Cardiac muscle cell (in vitro differentiated cells and primary cell): ENCODE data around the gene DOCK1. TPM values are rescaled to one million over a fixed set of nuclear protein-coding genes. Genes with fewer than 3 reads are reported as not detected.
A peak's percentile ranks its signal among the peaks of the same experiment; 100 is the strongest.

Source experiments
- DNase-seq, 2 donors: peaks; one replicate each; pipeline versions ENCODE4 v3.0.0 to v3.0.0-alpha.2; 2010 to 2017; ENCODE audit warnings: low read depth in 1 of 2, low spot score in 1 of 2
- H3K27ac ChIP-seq: fragments of 200-600 bp; sonication (generic); 2 replicates; pipeline ENCODE4 v1.5.1; 2016
- H3K27me3 ChIP-seq: fragments of 200-600 bp; sonication (generic); 2 replicates; pipeline ENCODE4 v1.6.0; 2016; ENCODE audit warnings: control low read depth
- H3K36me3 ChIP-seq: fragments of 200-600 bp; sonication (generic); 2 replicates; pipeline ENCODE4 v1.5.1; 2016; ENCODE audit warnings: control low read depth
- H3K4me1 ChIP-seq: fragments of 200-600 bp; sonication (generic); 2 replicates; pipeline ENCODE4 v1.8.1; 2017; ENCODE audit warnings: low read depth, mild to moderate bottlenecking, mixed run types
- H3K4me3 ChIP-seq: fragments of 200-600 bp; sonication (generic); 2 replicates; pipeline ENCODE4 v1.5.1; 2016; ENCODE audit warnings: mild to moderate bottlenecking
- H3K9me3 ChIP-seq: fragments of 200-600 bp; sonication (generic); 2 replicates; pipeline ENCODE4 v1.5.1; 2017; ENCODE audit warnings: low read depth, mild to moderate bottlenecking, control low read depth
- polyA plus RNA-seq: library from polyadenylated mRNA; unstranded; fragments of >200 nt; fragmentation: Nextera tagmentation; extraction: Ambion mirVana; gene quantifications from 2 replicates; pipeline ENCODE4 v1.2.1, GENCODE V29; 2016
- total RNA-seq: library from RNA; depleted of rRNA; stranded (reverse); fragments of >200 nt; gene quantifications from 2 replicates; pipeline ENCODE4 v1.2.3, GENCODE V29; 2016
- TF ChIP-seq, protein P1 (sequence below): IDR thresholded peaks from 2 replicates; pipeline ENCODE4 v1.5.1; 2012; ENCODE audit warnings: low read depth, mild to moderate bottlenecking, low read length

The DOCK1 gene
- total and polyA plus RNA-seq, 2 experiments from 2014 or later: 15.0 to 30.6 TPM

GRCh38 chr10:127195041-127195506 lies 289.8 kb downstream of the DOCK1 start:
- H3K4me3 ChIP-seq: peak overlapping the region; percentile 38
- peak; percentile 7 to 21 for DNase-seq

DNA sequence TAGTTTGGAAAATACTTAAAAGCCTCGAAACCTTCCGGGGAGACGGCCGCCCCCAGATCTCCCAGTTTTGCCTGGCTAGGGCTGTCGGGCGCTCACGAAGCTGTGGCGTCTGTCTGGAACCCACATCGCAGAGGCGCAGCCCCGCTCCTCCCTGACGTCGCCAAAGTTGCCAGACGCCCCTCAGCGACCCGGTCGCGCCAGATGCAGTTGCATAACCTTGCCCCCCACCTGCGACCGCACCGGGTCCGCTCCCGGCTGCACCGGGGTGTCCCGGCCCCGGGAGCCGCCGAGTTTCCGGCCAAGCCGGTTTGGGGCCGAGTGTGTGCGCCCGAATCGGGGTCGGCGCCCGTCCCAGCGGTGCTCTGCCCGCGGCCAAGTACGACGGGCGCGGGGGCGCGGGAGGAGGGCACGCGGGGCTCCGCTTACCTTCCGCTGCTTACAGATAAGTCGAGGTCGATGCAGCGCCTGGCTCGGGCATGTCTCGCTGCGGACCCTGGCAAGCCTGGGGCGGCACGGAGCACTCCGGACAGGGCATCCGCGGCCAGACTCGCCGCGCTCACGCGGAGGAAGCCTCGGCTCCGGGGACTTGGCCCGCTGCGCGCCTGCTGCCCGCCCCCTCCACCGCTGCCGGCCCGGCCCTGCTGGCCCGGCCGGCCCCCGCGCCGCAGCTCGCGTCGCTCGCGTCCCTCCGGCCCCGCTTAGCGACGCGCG lies 290.5 kb downstream of the DOCK1 start:
- Histone ChIP-seq H3K4me1 (peaks cover 11% of the 10 kb centered on the region), H3K36me3 (no peaks in the 10 kb centered on the region), H3K27ac (no peak overlapping the region), H3K9me3 (no peaks in the 10 kb centered on the region), H3K27me3 (peaks cover 68% of the 10 kb centered on the region), H3K4me3 (peak overlapping the region; percentile 38)
- DNase-seq: peak; percentile 17 to 31
- TF ChIP-seq, protein P1, sequence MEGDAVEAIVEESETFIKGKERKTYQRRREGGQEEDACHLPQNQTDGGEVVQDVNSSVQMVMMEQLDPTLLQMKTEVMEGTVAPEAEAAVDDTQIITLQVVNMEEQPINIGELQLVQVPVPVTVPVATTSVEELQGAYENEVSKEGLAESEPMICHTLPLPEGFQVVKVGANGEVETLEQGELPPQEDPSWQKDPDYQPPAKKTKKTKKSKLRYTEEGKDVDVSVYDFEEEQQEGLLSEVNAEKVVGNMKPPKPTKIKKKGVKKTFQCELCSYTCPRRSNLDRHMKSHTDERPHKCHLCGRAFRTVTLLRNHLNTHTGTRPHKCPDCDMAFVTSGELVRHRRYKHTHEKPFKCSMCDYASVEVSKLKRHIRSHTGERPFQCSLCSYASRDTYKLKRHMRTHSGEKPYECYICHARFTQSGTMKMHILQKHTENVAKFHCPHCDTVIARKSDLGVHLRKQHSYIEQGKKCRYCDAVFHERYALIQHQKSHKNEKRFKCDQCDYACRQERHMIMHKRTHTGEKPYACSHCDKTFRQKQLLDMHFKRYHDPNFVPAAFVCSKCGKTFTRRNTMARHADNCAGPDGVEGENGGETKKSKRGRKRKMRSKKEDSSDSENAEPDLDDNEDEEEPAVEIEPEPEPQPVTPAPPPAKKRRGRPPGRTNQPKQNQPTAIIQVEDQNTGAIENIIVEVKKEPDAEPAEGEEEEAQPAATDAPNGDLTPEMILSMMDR: no peak

More at GRCh38 chr10:127195041-127195506, 289.8 kb downstream of the DOCK1 start:
- Histone ChIP-seq H3K36me3 (no peaks in the 10 kb centered on the region), H3K4me1 (peaks cover 11% of the 10 kb centered on the region), H3K9me3 (no peaks in the 10 kb centered on the region), H3K27ac (no peak overlapping the region), H3K27me3 (peaks cover 68% of the 10 kb centered on the region)
- TF ChIP-seq, protein P1: no peak

DNA sequence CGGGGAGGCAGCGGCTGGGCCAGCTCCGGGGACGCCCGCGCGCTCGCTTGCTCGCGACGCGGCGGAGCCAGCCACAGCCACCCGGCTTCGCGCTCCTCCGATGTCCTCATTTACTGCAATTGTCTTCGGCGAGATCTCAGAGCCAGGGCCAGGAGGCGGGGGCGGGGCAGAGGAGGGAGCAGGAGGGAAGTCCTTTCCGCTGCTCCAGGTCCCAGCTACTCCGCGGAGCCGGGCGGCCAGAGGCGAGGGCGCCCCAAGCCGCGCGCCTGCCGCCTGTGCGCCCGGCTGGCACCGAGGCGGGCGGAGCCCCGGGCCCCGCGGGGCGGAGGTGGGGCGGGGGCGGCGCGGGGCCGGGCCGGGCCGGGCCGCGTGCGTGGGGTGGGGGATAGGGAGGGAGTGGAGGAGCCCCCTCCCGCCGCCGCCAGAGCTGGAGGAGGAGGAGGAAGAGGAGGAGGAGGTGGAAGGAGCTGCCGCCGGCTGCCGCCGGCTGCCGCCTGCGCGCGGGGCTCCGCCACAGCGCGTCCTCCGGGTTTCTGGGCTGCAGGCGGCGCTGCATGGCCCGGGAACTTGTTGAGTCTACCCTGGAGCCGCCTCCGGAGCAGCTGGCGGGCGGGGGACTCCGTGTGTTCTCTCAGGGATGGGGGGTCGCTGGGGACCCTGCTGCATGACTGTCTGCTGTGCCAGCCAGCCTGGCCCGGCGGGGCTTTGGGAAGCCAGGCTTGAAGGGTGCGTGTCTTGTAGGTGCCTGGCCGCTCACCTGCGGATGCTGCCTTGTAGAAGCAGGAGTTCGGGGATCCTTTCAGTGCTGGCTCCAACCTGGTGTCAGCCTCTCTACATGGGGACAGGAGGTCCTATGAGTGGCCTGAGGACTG lies 291.3 kb downstream of the DOCK1 start, which contains the start of gene INSYN2A:
INSYN2A (minus strand) TSS at position 310 of the 872 bp plus-strand sequence. CDS start 20,196 bp downstream, outside the sequence.
- no peak within 1 kb of the TSS for H3K27ac ChIP-seq
- H3K36me3 ChIP-seq: no peaks in the 10 kb centered on the region
- H3K4me3 ChIP-seq: peak within 1 kb of the TSS; percentile 38
- TF ChIP-seq, protein P1: peak; percentile 42
- peak; percentile 47 to 65 for DNase-seq
- H3K4me1 ChIP-seq: peaks cover 11% of the 10 kb centered on the region
- H3K9me3 ChIP-seq: no peaks in the 10 kb centered on the region
- H3K27me3 ChIP-seq: peaks cover 68% of the 10 kb centered on the region

DNA sequence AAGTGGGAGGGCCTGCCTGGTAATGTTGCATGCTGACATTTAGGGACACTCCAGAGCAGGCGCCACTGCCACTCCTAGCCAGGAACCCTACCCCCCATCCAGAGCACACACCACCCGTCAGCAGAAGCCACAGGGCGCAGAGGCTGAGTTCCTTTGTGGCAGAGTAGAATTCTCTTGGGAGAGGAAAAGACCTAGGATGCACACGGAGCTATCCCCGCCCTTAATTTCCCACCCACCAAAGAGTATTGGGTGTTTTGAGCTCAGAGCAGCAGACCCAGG lies 291.9 kb downstream of the DOCK1 start:
- no peaks in the 10 kb centered on the region for H3K36me3 ChIP-seq
- H3K4me3 ChIP-seq: no peak overlapping the region
- H3K27ac ChIP-seq: no peak overlapping the region
- no peaks in the 10 kb centered on the region for H3K9me3 ChIP-seq
- peaks cover 11% of the 10 kb centered on the region for H3K4me1 ChIP-seq
- no peak for DNase-seq
- TF ChIP-seq, protein P1: no peak
- H3K27me3 ChIP-seq: peaks cover 63% of the 10 kb centered on the region

- Histone ChIP-seq H3K27ac (no peak overlapping the region), H3K36me3 (no peaks in the 10 kb centered on the region), H3K9me3 (no peaks in the 10 kb centered on the region), H3K27me3 (peaks cover 51% of the 10 kb centered on the region), H3K4me1 (peaks cover 11% of the 10 kb centered on the region), H3K4me3 (no peak overlapping the region)
- TF ChIP-seq, protein P1: no peak
- DNase-seq: no peak
These were observed 293.1 kb downstream of the DOCK1 start for GRCh38 chr10:127198307-127198706.
